D341Med (cell line): ENCODE data around the gene COL8A2.

Experiments
- DNase-seq: peaks from one replicate; pipeline ENCODE4 v3.0.0; 2012; ENCODE audit warnings: low spot score

COL8A2 gene

GRCh38 chr1:36053978-36054377 lies 71.0 kb downstream of the COL8A2 start:
- no peak for DNase-seq

GRCh38 chr1:36051821-36052220 lies 73.2 kb downstream of the COL8A2 start:
- no peak for DNase-seq
